Esophagus muscularis mucosa (tissue), 4 donors: ENCODE results near the gene TRIM46. TPM values are rescaled to one million over a fixed set of nuclear protein-coding genes. Genes with fewer than 3 reads are reported as not detected.

Experiments
- DNase-seq: peaks from one replicate; pipeline ENCODE4 v3.0.0-alpha.2; 2017; ENCODE audit errors: extremely low spot score
- H3K27ac ChIP-seq, 4 donors: fragments of 200-600 bp; sonication (generic); replicated peaks in 1 of 4; 1 replicate in 3 of 4; 2 replicates in 1 of 4; pipeline ENCODE4 v1.5.1; 2016 to 2019; ENCODE audit warnings: mild to moderate bottlenecking in 1 of 4
- H3K27me3 ChIP-seq, 4 donors: fragments of 200-600 bp; sonication (generic); one replicate each; pipeline versions ENCODE4 v1.5.1 to v1.6.0; 2016 to 2019
- H3K36me3 ChIP-seq, 4 donors: fragments of 200-600 bp; sonication (generic); one replicate each; pipeline ENCODE4 v1.5.1; 2016 to 2019
- H3K4me1 ChIP-seq, 4 donors: fragments of 200-600 bp; sonication (generic); one replicate each; pipeline ENCODE4 v1.5.1; 2016 to 2019
- H3K4me3 ChIP-seq, 4 donors: fragments of 200-600 bp; sonication (generic); 1 replicate in 2 of 4; 2 replicates in 2 of 4; pipeline ENCODE4 v1.5.1; 2016 to 2019; ENCODE audit warnings: mild to moderate bottlenecking in 4 of 4, moderate library complexity in 1 of 4
- H3K9me3 ChIP-seq, 4 donors: fragments of 200-600 bp; sonication (generic); 1 replicate in 3 of 4; 2 replicates in 1 of 4; pipeline ENCODE4 v1.5.1; 2016 to 2019
- CTCF ChIP-seq, 3 experiments: fragments of 200-600 bp in 2 of 3; fragments of 450-650 bp in 1 of 3; sonication (generic) in 2 of 3; IDR thresholded peaks; one replicate each; pipeline ENCODE4 v1.5.1; 2017 to 2019; ENCODE audit warnings: antibody characterized with exemption in 3 of 3, mild to moderate bottlenecking in 2 of 3, moderate library complexity in 1 of 3
- EP300 ChIP-seq: sonication (generic); formaldehyde crosslinking; IDR thresholded peaks from one replicate; pipeline ENCODE4 v1.6.1; 2017; ENCODE audit warnings: antibody characterized with exemption
- POLR2A ChIP-seq: fragments of 450-650 bp; IDR thresholded peaks from one replicate; pipeline ENCODE4 v1.6.1; 2017; ENCODE audit warnings: antibody characterized with exemption, moderate library complexity, mild to moderate bottlenecking, low read depth
- POLR2AphosphoS5 ChIP-seq, 2 donors: sonication (generic); formaldehyde crosslinking; IDR thresholded peaks; one replicate each; pipeline ENCODE4 v1.6.1; 2017; ENCODE audit warnings: antibody characterized with exemption in 2 of 2
- WGBS: methylation state at CpG from one replicate; pipeline ENCODE4 v1.1.5; 2018; 5-methylcytosine and 5-hydroxymethylcytosine counted together
- intact Hi-C: fragments of 100-400 bp; cut with DNase I; formaldehyde crosslinking; loops from one replicate; pipeline ENCODE4 v1.15.1; 2023
- total RNA-seq, 4 donors: library from RNA; depleted of rRNA; stranded (reverse); fragments of >200 nt; gene quantifications; one replicate each; pipeline versions ENCODE4 v1.1.0 to v1.2.1, GENCODE V29; 2016

The TRIM46 gene
- total RNA-seq, 4 donors from 2014 or later = 0.13 to 1.7 (median 0.17) TPM; not detected in 1

GRCh38 chr1:155184351-155184811 is 10.7 kb downstream of the TRIM46 start:
- H3K4me1 ChIP-seq = peaks cover 0 to 8% (median 0%) of the 10 kb centered on the region in 4 donors
- 94% methylated on average over 4 of the region's 4 CpGs for WGBS
- intact Hi-C loops = no loop called here
- peaks cover 0 to 7% (median 2%) of the 10 kb centered on the region in 4 donors for H3K36me3 ChIP-seq
- H3K27me3 ChIP-seq = no peaks in the 10 kb centered on the region
- no peak overlapping the region for H3K4me3 ChIP-seq
- TF ChIP-seq CTCF (IDR thresholded peaks at IDR 0.05) (no peak), POLR2A (no peak), EP300 (no peak), POLR2AphosphoS5 (IDR thresholded peaks at IDR 0.05) (no peak)
- H3K27ac ChIP-seq = no peak overlapping the region
- H3K9me3 ChIP-seq = no peaks in the 10 kb centered on the region
- no peak for DNase-seq

- TF ChIP-seq POLR2AphosphoS5 (IDR thresholded peaks at IDR 0.05) (no peak), POLR2A (no peak), EP300 (no peak), CTCF (IDR thresholded peaks at IDR 0.05) (no peak)
- WGBS = 57% methylated on average over 19 of the region's 21 CpGs
- H3K9me3 ChIP-seq = no peaks in the 10 kb centered on the region
Measured at GRCh38 chr1:155184835-155185782, 11.5 kb downstream of the TRIM46 start.

GRCh38 chr1:155185783-155186066 is 12.1 kb downstream of the TRIM46 start:
- WGBS = 69% methylated on average over 6 of the region's 6 CpGs
- TF ChIP-seq CTCF (IDR thresholded peaks at IDR 0.05) (no peak), POLR2AphosphoS5 (IDR thresholded peaks at IDR 0.05) (no peak), POLR2A (no peak), EP300 (no peak)
- DNase-seq = no peak
- H3K9me3 ChIP-seq = no peaks in the 10 kb centered on the region
- H3K27ac ChIP-seq = no peak overlapping the region
- H3K4me3 ChIP-seq = no peak overlapping the region
- peaks cover 0 to 8% (median 0%) of the 10 kb centered on the region in 4 donors for H3K4me1 ChIP-seq
- intact Hi-C loops = no loop called here
- H3K36me3 ChIP-seq = peaks cover 0 to 3% (median 0%) of the 10 kb centered on the region in 4 donors
- no peaks in the 10 kb centered on the region for H3K27me3 ChIP-seq

More at GRCh38 chr1:155184835-155185782, 11.5 kb downstream of the TRIM46 start:
- intact Hi-C loops = no loop called here
- Histone ChIP-seq H3K4me1 (peaks cover 0 to 8% (median 0%) of the 10 kb centered on the region in 4 donors), H3K27me3 (no peaks in the 10 kb centered on the region), H3K27ac (no peak overlapping the region), H3K36me3 (peaks cover 0 to 3% (median 0%) of the 10 kb centered on the region in 4 donors), H3K4me3 (no peak overlapping the region)
- no peak for DNase-seq

GRCh38 chr1:155186067-155186793 is 12.6 kb downstream of the TRIM46 start:
- WGBS = 63% methylated on average over 5 of the region's 8 CpGs
- Histone ChIP-seq H3K4me3 (no peak overlapping the region), H3K27me3 (no peaks in the 10 kb centered on the region), H3K4me1 (peaks cover 0 to 8% (median 0%) of the 10 kb centered on the region in 4 donors), H3K9me3 (no peaks in the 10 kb centered on the region), H3K27ac (no peak overlapping the region), H3K36me3 (peaks cover 0 to 3% (median 0%) of the 10 kb centered on the region in 4 donors)
- intact Hi-C loops = no loop called here
- DNase-seq = no peak
- TF ChIP-seq POLR2A (no peak), EP300 (no peak), CTCF (IDR thresholded peaks at IDR 0.05) (no peak), POLR2AphosphoS5 (IDR thresholded peaks at IDR 0.05) (no peak)
